HepG2 (cell line): ENCODE data around the gene CTDNEP1. TPM values are rescaled to one million over a fixed set of nuclear protein-coding genes. Genes with fewer than 3 reads are reported as not detected.

ENCODE experiments used
- DMAP1 ChIP-seq: IDR thresholded peaks from 2 replicates; pipeline ENCODE4 v1.6.1; 2016
- FOXA3 ChIP-seq: IDR thresholded peaks from 2 replicates; pipeline ENCODE4 v1.6.1; 2016; ENCODE audit warnings: missing genetic modification reagents, missing compliant biosample characterization
- GZF1 ChIP-seq: sonication (generic); formaldehyde crosslinking; IDR thresholded peaks from 2 replicates; pipeline ENCODE4 v1.5.1; 2020; ENCODE audit warnings: mild to moderate bottlenecking, missing genetic modification reagents
- KLF16 ChIP-seq, 2 experiments: sonication (generic) in 1 of 2; formaldehyde crosslinking in 1 of 2; IDR thresholded peaks; 2 replicates each; pipeline versions ENCODE4 v1.6.1 to v1.8.0; 2016 to 2023; ENCODE audit warnings: missing genetic modification reagents in 2 of 2, missing compliant biosample characterization in 1 of 2
- LCORL ChIP-seq, 2 experiments: fragments of 450-650 bp in 1 of 2; sonication (generic) in 1 of 2; formaldehyde crosslinking in 1 of 2; IDR thresholded peaks; 2 replicates each; pipeline versions ENCODE4 v1.5.0 to v1.6.1; 2017 to 2020; ENCODE audit warnings: antibody characterized with exemption in 1 of 2, missing genetic modification reagents in 1 of 2
- PHF20 ChIP-seq: sonication (generic); formaldehyde crosslinking; IDR thresholded peaks from 2 replicates; pipeline ENCODE4 v1.5.0; 2020; ENCODE audit warnings: mild to moderate bottlenecking, missing genetic modification reagents
- PHF8 ChIP-seq: sonication (generic); formaldehyde crosslinking; IDR thresholded peaks from 2 replicates; pipeline ENCODE4 v1.5.0; 2020; ENCODE audit warnings: missing genetic modification reagents
- POLR2A ChIP-seq, 2 experiments: IDR thresholded peaks; 2 replicates each; pipeline ENCODE4 v1.6.1; 2011; ENCODE audit warnings: low read depth in 2 of 2, low read length in 2 of 2, mild to moderate bottlenecking in 1 of 2, moderate library complexity in 1 of 2; ENCODE audit not compliant: insufficient read depth in 1 of 2
- RFX3 ChIP-seq: IDR thresholded peaks from 2 replicates; pipeline ENCODE4 v1.6.1; 2016; ENCODE audit warnings: missing biosample characterization, missing genetic modification reagents
- SALL1 ChIP-seq: sonication (generic); formaldehyde crosslinking; IDR thresholded peaks from 2 replicates; pipeline ENCODE4 v1.8.0; 2022; ENCODE audit warnings: mild to moderate bottlenecking, missing genetic modification reagents
- XRCC5 ChIP-seq: fragments of 200-400 bp; formaldehyde crosslinking; optimal IDR thresholded peaks from 2 replicates; pipeline ENCODE3; 2017; ENCODE audit warnings: mild to moderate bottlenecking, low read length
- ZFP91 ChIP-seq: sonication (generic); formaldehyde crosslinking; IDR thresholded peaks from 2 replicates; pipeline ENCODE4 v1.9.0; 2022; ENCODE audit warnings: missing genetic modification reagents, mild to moderate bottlenecking, borderline replicate concordance
- ZNF142 ChIP-seq: sonication (generic); formaldehyde crosslinking; IDR thresholded peaks from 2 replicates; pipeline ENCODE4 v1.4.0; 2020; ENCODE audit warnings: missing genetic modification reagents
- ZNF280D ChIP-seq: sonication (generic); formaldehyde crosslinking; IDR thresholded peaks from 2 replicates; pipeline ENCODE4 v1.5.1; 2020; ENCODE audit warnings: mild to moderate bottlenecking, missing genetic modification reagents
- ZNF639 ChIP-seq: conservative IDR thresholded peaks from 2 replicates; pipeline ENCODE4 v1.6.1; 2018; ENCODE audit warnings: missing genetic modification reagents
- ZNF747 ChIP-seq: sonication (generic); formaldehyde crosslinking; IDR thresholded peaks from 2 replicates; pipeline ENCODE4 v1.8.1; 2023; ENCODE audit warnings: missing genetic modification reagents, mild to moderate bottlenecking, borderline replicate concordance
- ZNF768 ChIP-seq: sonication (generic); formaldehyde crosslinking; IDR thresholded peaks from 2 replicates; pipeline ENCODE4 v1.4.0; 2020; ENCODE audit warnings: missing genetic modification reagents
- ZSCAN21 ChIP-seq: sonication (generic); formaldehyde crosslinking; IDR thresholded peaks from 2 replicates; pipeline ENCODE4 v1.8.0; 2022; ENCODE audit warnings: mild to moderate bottlenecking, missing genetic modification reagents, moderate library complexity, borderline replicate concordance
- polyA plus RNA-seq, 8 experiments: library from polyadenylated mRNA; depleted of rRNA in 3 of 8; stranded (reverse) in 7 of 8; unstranded in 1 of 8; fragments of >200 nt; fragmentation: Illumina TruSeq in 4 of 8; extraction: Trizol in 4 of 8; gene quantifications; 2 replicates each; pipeline versions ENCODE4 v1.2.1 to v1.2.3, GENCODE V29; 2011 to 2016; ENCODE audit warnings: low read depth in 4 of 8, missing spikeins in 1 of 8, mixed read lengths in 1 of 8; ENCODE audit not compliant: insufficient read depth in 1 of 8
- total RNA-seq, 5 experiments: library from RNA; depleted of rRNA; stranded (reverse); fragments of >200 nt; fragmentation: Illumina TruSeq; extraction: Trizol; gene quantifications; 2 replicates each; pipeline ENCODE4 v1.2.3, GENCODE V29; 2016; ENCODE audit warnings: low read depth in 1 of 5

The CTDNEP1 gene
- total and polyA plus RNA-seq, 2 of the 13 experiments (the other 11 are each of a cell fraction or from before 2014, with no cell fraction given) = 19.8 to 118 TPM

GRCh38 chr17:7237761-7238419 lies 13.6 kb downstream of the CTDNEP1 start (continued):
- TF ChIP-seq PHF8 (CRISPR knock-in tag) (peak; percentile 57), KLF16 (CRISPR knock-in tag; IDR thresholded peaks at IDR 0.05) (0 out of 4 replicates have a peak, but pooled peaks of 1 of the 2 experiments have one; percentile 45), POLR2A (IDR thresholded peaks at IDR 0.05; ENCODE audit: insufficient read depth in 1 of 2, low read depth in 2 of 2, low read length in 2 of 2) (peak; percentile 39 to 59; a peak in 3 of 4 replicates), SALL1 (peak; percentile 48; the same call in 1 of the 2 replicates), XRCC5 (no peak), ZNF280D (no peak), RFX3 (CRISPR knock-in tag) (no peak), ZNF747 (no peak), ZNF768 (no peak), PHF20 (no peak; the same call in 1 of the 2 replicates), GZF1 (CRISPR knock-in tag) (no peak), ZNF639 (CRISPR knock-in tag) (peak; percentile 79), ZFP91 (CRISPR knock-in tag) (0 out of 2 replicates have a peak, but pooled peaks have one; percentile 36), ZSCAN21 (0 out of 2 replicates have a peak, but pooled peaks have one; percentile 43), DMAP1 (no peak; the same call in 1 of the 2 replicates), ZNF142 (CRISPR knock-in tag) (no peak), FOXA3 (CRISPR knock-in tag) (no peak), LCORL (IDR thresholded peaks at IDR 0.05) (no peak), LCORL (CRISPR knock-in tag; IDR thresholded peaks at IDR 0.05) (0 out of 2 replicates have a peak, but pooled peaks have one; percentile 29)
